SU-DHL-6 (cell line): Measurements from ENCODE around the gene COMMD9.

Experiments
- EZH2phosphoT487 ChIP-seq: fragments of 200-600 bp; sonication (generic), shearing (Covaris generic); conservative IDR thresholded peaks from 2 replicates; pipeline ENCODE4 v1.6.1; 2018; ENCODE audit warnings: mild to moderate bottlenecking, antibody characterized with exemption, low read length, moderate library complexity, mixed read lengths
- TF ChIP-seq, protein P1 (sequence below): fragments of 200-600 bp; sonication (generic); IDR thresholded peaks from one replicate; pipeline ENCODE4 v1.5.1; 2017; ENCODE audit warnings: antibody characterized with exemption, mild to moderate bottlenecking, low read length, moderate library complexity; ENCODE audit not compliant: insufficient read depth, poor library complexity, severe bottlenecking

GRCh38 chr11:36240173-36240572 lies 49.1 kb downstream of the COMMD9 start:
- TF ChIP-seq, protein P1, sequence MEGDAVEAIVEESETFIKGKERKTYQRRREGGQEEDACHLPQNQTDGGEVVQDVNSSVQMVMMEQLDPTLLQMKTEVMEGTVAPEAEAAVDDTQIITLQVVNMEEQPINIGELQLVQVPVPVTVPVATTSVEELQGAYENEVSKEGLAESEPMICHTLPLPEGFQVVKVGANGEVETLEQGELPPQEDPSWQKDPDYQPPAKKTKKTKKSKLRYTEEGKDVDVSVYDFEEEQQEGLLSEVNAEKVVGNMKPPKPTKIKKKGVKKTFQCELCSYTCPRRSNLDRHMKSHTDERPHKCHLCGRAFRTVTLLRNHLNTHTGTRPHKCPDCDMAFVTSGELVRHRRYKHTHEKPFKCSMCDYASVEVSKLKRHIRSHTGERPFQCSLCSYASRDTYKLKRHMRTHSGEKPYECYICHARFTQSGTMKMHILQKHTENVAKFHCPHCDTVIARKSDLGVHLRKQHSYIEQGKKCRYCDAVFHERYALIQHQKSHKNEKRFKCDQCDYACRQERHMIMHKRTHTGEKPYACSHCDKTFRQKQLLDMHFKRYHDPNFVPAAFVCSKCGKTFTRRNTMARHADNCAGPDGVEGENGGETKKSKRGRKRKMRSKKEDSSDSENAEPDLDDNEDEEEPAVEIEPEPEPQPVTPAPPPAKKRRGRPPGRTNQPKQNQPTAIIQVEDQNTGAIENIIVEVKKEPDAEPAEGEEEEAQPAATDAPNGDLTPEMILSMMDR = no peak
- no peak for TF ChIP-seq EZH2phosphoT487
